Measurements from ENCODE around the gene CREB5.

DNA sequence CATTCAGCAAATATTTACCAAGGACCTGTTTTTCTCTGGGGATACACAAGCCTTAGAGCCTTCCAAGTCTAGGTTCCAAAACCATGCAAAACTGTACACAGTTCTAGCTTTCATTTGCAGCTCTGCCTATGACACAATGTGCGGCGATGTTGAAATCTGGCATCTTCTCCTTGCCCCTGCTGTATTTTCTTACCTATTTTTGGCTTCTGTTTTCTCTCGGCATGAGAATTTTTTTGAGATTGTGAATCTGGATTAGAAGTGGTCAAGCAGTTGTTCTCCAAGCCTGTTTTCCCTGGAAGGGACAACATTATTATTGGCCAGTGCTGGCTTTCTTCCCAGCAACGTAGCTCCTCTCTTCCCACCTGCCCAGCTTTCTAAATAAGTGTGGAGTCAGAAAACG, 176.3 kb downstream of the CREB5 start:
- TF ChIP-seq SIN3A (IDR thresholded peaks at IDR 0.05; ENCODE audit: borderline replicate concordance, insufficient read depth, low read length) = no peak
- TF ChIP-seq, protein P1, sequence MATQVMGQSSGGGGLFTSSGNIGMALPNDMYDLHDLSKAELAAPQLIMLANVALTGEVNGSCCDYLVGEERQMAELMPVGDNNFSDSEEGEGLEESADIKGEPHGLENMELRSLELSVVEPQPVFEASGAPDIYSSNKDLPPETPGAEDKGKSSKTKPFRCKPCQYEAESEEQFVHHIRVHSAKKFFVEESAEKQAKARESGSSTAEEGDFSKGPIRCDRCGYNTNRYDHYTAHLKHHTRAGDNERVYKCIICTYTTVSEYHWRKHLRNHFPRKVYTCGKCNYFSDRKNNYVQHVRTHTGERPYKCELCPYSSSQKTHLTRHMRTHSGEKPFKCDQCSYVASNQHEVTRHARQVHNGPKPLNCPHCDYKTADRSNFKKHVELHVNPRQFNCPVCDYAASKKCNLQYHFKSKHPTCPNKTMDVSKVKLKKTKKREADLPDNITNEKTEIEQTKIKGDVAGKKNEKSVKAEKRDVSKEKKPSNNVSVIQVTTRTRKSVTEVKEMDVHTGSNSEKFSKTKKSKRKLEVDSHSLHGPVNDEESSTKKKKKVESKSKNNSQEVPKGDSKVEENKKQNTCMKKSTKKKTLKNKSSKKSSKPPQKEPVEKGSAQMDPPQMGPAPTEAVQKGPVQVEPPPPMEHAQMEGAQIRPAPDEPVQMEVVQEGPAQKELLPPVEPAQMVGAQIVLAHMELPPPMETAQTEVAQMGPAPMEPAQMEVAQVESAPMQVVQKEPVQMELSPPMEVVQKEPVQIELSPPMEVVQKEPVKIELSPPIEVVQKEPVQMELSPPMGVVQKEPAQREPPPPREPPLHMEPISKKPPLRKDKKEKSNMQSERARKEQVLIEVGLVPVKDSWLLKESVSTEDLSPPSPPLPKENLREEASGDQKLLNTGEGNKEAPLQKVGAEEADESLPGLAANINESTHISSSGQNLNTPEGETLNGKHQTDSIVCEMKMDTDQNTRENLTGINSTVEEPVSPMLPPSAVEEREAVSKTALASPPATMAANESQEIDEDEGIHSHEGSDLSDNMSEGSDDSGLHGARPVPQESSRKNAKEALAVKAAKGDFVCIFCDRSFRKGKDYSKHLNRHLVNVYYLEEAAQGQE (IDR thresholded peaks at IDR 0.05; ENCODE audit: insufficient read depth in 1 of 2, low read depth in 2 of 2, low read length in 2 of 2) = no peak
- TF ChIP-seq POLR2AphosphoS5 (IDR thresholded peaks at IDR 0.05; ENCODE audit: low read depth, low read length) = no peak
- no peak for TF ChIP-seq FOXP2 (optimal IDR thresholded peaks at IDR 0.05; ENCODE audit: borderline replicate concordance, extremely low read depth, extremely low read length, insufficient read depth)
